HEK293T (cell line): ENCODE results near the gene TRMT2A.

Source experiments
- CTCF ChIA-PET: fragments of 350-600 bp; formaldehyde crosslinking; extraction: SDS; loops from one replicate; lab custom pipeline; 2021; ENCODE audit warnings: antibody characterized with exemption, inconsistent platforms; lab: Yijun Ruan, JAX
- POLR2A ChIA-PET: fragments of 350-600 bp; formaldehyde crosslinking; extraction: SDS; loops from one replicate; lab custom pipeline; 2020; ENCODE audit warnings: antibody characterized with exemption, inconsistent platforms; lab: Yijun Ruan, JAX
- DNase-seq: peaks from one replicate; pipeline ENCODE4 v3.0.0; 2012; ENCODE audit warnings: mixed read lengths; ENCODE audit errors: extremely low spot score
- ARNT ChIP-seq: fragments of 450-650 bp; IDR thresholded peaks from 2 replicates; pipeline ENCODE4 v1.6.1; 2017; ENCODE audit warnings: mild to moderate bottlenecking
- BHLHE40 ChIP-seq: fragments of 450-650 bp; IDR thresholded peaks from 2 replicates; pipeline ENCODE4 v1.6.1; 2016; ENCODE audit warnings: mild to moderate bottlenecking, moderate library complexity, borderline replicate concordance
- CTBP1 ChIP-seq: fragments of 450-650 bp; IDR thresholded peaks from 2 replicates; pipeline ENCODE4 v1.6.1; 2016; ENCODE audit warnings: borderline replicate concordance
- ELF4 ChIP-seq: fragments of 450-650 bp; IDR thresholded peaks from 2 replicates; pipeline ENCODE4 v1.6.1; 2017; ENCODE audit warnings: antibody characterized with exemption
- FOXA1 ChIP-seq: fragments of 450-650 bp; IDR thresholded peaks from 2 replicates; pipeline ENCODE4 v1.6.1; 2016; ENCODE audit warnings: mild to moderate bottlenecking
- FOXK2 ChIP-seq: fragments of 450-650 bp; IDR thresholded peaks from 2 replicates; pipeline ENCODE4 v1.6.1; 2016; ENCODE audit warnings: mild to moderate bottlenecking
- FOXM1 ChIP-seq: fragments of 450-650 bp; IDR thresholded peaks from 2 replicates; pipeline ENCODE4 v1.6.1; 2017; ENCODE audit warnings: mild to moderate bottlenecking, borderline replicate concordance
- HDGF ChIP-seq: fragments of 450-650 bp; IDR thresholded peaks from 2 replicates; pipeline ENCODE4 v1.6.1; 2017; ENCODE audit warnings: antibody characterized with exemption, borderline replicate concordance
- L3MBTL2 ChIP-seq: fragments of 450-650 bp; conservative IDR thresholded peaks from 2 replicates; pipeline ENCODE4 v1.6.1; 2016; ENCODE audit warnings: mild to moderate bottlenecking
- LEF1 ChIP-seq: fragments of 450-650 bp; IDR thresholded peaks from 2 replicates; pipeline ENCODE4 v1.6.1; 2017; ENCODE audit warnings: mild to moderate bottlenecking, borderline replicate concordance
- NFRKB ChIP-seq: fragments of 450-650 bp; IDR thresholded peaks from 2 replicates; pipeline ENCODE4 v1.6.1; 2016; ENCODE audit warnings: mild to moderate bottlenecking, moderate library complexity
- PKNOX1 ChIP-seq: fragments of 450-650 bp; IDR thresholded peaks from 2 replicates; pipeline ENCODE4 v1.6.1; 2016
- SP1 ChIP-seq: fragments of 450-650 bp; IDR thresholded peaks from 2 replicates; pipeline ENCODE4 v1.6.1; 2017
- SUZ12 ChIP-seq: fragments of 450-650 bp; IDR thresholded peaks from 2 replicates; pipeline ENCODE4 v1.6.1; 2016; ENCODE audit warnings: mild to moderate bottlenecking
- TARDBP ChIP-seq: fragments of 450-650 bp; IDR thresholded peaks from 2 replicates; pipeline ENCODE4 v1.6.1; 2016
- ZNF384 ChIP-seq: fragments of 450-650 bp; IDR thresholded peaks from 2 replicates; pipeline ENCODE4 v1.6.1; 2016

The TRMT2A gene

GRCh38 chr22:20152464-20152890, 35.5 kb upstream of the TRMT2A start:
- ChIA-PET POLR2A (no interaction called here), CTCF (interaction anchor here (0.6 kb wide), 1 partner anchor 41 kb away, joined by 3 read pairs; no protein-coding TSS in a partner anchor)
- DNase-seq, result no peak
- TF ChIP-seq L3MBTL2 (no peak), FOXK2 (no peak), ELF4 (no peak), SUZ12 (no peak), ZNF384 (no peak), BHLHE40 (no peak), TARDBP (no peak)

GRCh38 chr22:20151276-20151588, 34.2 kb upstream of the TRMT2A start:
- no peak for DNase-seq
- POLR2A ChIA-PET, result interaction anchor here (1.0 kb wide), 1 partner anchor 169 kb away, joined by 3 read pairs; the partner anchor contains the start of gene DGCR6L
- CTCF ChIA-PET, result no interaction called here
- TF ChIP-seq TARDBP (no peak), FOXA1 (no peak), FOXM1 (no peak), SUZ12 (no peak), ARNT (no peak), FOXK2 (no peak), L3MBTL2 (no peak), CTBP1 (no peak), ELF4 (no peak), NFRKB (no peak), LEF1 (no peak), SP1 (no peak), ZNF384 (no peak), BHLHE40 (no peak), HDGF (no peak), PKNOX1 (no peak)

DNA sequence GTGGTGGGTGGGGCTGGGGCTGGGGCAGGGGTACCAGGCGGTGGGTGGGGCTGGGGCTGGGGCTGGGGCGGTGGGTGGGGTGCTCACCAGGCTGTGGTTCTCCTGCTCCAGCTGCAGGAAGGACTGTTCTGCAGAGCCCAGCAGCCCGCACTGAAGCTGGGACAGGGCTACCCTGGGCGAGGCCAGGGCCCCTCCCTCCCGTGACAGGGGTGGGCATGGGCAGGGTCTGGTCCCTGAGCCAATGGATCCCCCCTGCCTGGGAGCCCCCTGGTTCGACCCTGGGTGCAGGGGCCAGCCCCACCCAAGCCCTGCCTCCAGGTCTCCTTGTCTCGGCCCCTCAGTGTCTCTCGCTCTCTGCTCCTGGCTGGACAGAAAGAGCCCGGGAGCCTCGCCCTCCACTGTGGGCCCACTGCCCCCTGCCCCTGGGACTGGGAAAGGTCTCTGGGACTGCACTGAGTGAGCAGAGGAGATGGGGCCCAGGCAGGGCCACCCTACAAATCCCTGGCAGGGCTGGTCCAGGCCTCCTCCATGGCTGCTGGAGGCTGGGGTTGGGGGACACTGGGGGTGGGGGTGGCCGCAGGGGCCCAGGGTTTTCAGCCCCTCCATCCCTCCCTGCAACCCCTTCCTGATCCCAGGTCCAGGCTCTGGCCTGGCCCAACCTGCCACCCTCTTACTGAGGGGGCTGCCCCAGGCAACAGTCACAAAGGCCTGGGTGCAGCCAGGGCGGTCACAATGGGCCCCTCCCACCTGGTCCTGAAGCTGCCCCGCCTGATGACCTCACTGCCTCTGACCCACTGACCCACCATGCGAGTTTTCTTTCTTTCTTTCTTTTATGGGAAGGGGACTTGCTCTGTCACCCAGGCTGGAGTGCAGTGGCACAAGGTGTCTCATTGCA, 33.6 kb upstream of the TRMT2A start, which contains the start of gene CCDC188:
TSS of gene CCDC188 (minus strand) at position 675 of the 895 bp plus-strand sequence. CDS start at position 606, 69 bp downstream.
- ChIA-PET CTCF (no interaction called here), POLR2A (interaction anchor here (1.0 kb wide), 1 partner anchor 169 kb away, joined by 3 read pairs; the partner anchor contains the start of gene DGCR6L)
- DNase-seq, result no peak
- TF ChIP-seq ARNT (no peak), FOXK2 (no peak), PKNOX1 (no peak), ZNF384 (no peak), L3MBTL2 (no peak), SUZ12 (no peak), BHLHE40 (no peak), CTBP1 (no peak), TARDBP (no peak), FOXA1 (no peak), SP1 (no peak), LEF1 (no peak), NFRKB (no peak), HDGF (no peak), FOXM1 (no peak), ELF4 (no peak)

DNA sequence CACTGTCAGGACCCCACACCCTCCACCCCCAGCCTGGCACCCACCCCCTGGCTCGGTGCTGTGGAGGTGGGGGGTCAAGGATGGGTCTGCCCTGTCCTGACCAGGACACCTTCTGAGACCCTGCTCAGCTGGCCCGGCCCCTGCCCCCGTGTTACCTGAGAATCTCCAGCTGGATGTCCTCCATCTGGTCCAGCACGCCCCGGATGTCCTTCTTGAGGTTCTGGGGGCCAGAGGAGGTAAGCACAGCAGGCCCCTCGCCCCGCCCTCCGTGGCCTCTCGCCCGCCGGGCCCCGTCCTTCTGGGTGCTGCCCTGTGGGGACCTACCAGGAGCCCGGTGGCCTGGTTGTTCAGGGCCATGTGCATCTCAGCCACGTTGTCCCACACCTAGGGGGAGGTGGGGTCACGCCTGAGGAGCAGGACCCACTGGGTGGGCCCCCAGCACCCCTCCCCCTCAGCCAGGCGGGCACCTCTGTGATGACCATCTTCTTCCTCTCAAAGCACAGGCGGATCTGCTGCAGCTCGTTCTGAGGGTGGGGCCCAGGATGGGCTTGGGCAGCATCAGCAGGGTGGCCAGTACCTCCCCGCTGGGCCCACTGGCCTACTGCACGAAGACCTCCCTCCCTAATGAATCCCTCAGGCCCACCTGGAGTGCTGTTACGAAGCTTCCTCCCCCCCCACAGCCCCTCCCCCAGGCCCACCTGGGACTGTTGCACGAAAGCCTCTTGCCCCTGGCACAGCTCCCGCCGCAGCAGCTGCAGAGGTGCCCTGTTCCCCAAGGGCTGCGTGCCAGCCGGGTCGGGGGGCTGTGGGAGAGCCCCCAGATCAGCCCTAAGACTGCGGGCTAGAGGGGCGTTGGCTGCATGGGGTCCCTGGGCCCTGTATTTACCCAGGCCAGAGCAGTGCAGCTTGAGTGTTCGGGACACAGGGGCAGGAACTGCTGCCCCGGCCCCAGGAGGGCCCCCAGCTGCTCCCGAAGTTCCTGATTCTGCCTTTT, 32.5 kb upstream of the TRMT2A start:
- ChIA-PET POLR2A (no interaction called here), CTCF (no interaction called here)
- no peak for DNase-seq
- TF ChIP-seq FOXA1, result no peak
- TF ChIP-seq NFRKB, result no peak
- no peak for TF ChIP-seq L3MBTL2
- TF ChIP-seq ELF4, result no peak
- TF ChIP-seq SUZ12, result no peak
- no peak for TF ChIP-seq ARNT
- no peak for TF ChIP-seq BHLHE40
- no peak for TF ChIP-seq PKNOX1
- no peak for TF ChIP-seq ZNF384
- no peak for TF ChIP-seq FOXK2
- no peak for TF ChIP-seq SP1
- TF ChIP-seq TARDBP, result no peak

GRCh38 chr22:20148414-20148813, 31.4 kb upstream of the TRMT2A start:
- CTCF ChIA-PET, result interaction anchor here (0.7 kb wide), 1 partner anchor 221 kb away, joined by 3 read pairs; no protein-coding TSS in a partner anchor
- no peak for DNase-seq
- TF ChIP-seq L3MBTL2 (no peak), HDGF (no peak), FOXK2 (no peak), PKNOX1 (no peak), ELF4 (no peak), FOXA1 (no peak), BHLHE40 (no peak), LEF1 (no peak), ZNF384 (no peak), ARNT (no peak), SP1 (no peak), FOXM1 (no peak)
- POLR2A ChIA-PET, result no interaction called here
